Stimulated activated CD8-positive, alpha-beta memory T cell treated with anti-CD3 and anti-CD28 coated beads, Interleukin-15, amount 100 ng/mL, for 24 hours (primary cell): ENCODE results near the gene SSBP4.
"Not testable (repeated sequence)": the region's sequence is repeated elsewhere in the genome, so short reads cannot be mapped to it uniquely, and the experiment has no call there.

Experiments used
- DNase-seq: peaks from one replicate; pipeline ENCODE4 v3.0.0-alpha.2; 2020; ENCODE audit warnings: low read depth

SSBP4 gene

GRCh38 chr19:18393836-18394235, 25.4 kb upstream of the SSBP4 start:
- DNase-seq: no peak

GRCh38 chr19:18396471-18397241, 22.5 kb upstream of the SSBP4 start:
- no peak for DNase-seq

- no peak for DNase-seq
These were observed 21.7 kb upstream of the SSBP4 start, which contains the start of gene LRRC25 for GRCh38 chr19:18397242-18398202. LRRC25 (minus strand) TSS chr19:18397622; CDS start chr19:18396963, 659 bp downstream.

GRCh38 chr19:18399008-18399407, 20.2 kb upstream of the SSBP4 start:
- DNase-seq: no peak

- DNase-seq: no peak
These were observed 17.6 kb upstream of the SSBP4 start for GRCh38 chr19:18401580-18402112.

GRCh38 chr19:18402455-18403248, 16.5 kb upstream of the SSBP4 start:
- not testable (repeated sequence) for DNase-seq

GRCh38 chr19:18405754-18406153, 13.4 kb upstream of the SSBP4 start:
- not testable (repeated sequence) for DNase-seq

- DNase-seq: no peak
These were observed 12.4 kb upstream of the SSBP4 start for GRCh38 chr19:18406749-18407148.

GRCh38 chr19:18408053-18408476, 11.1 kb upstream of the SSBP4 start:
- DNase-seq: no peak

- no peak for DNase-seq
These were observed 6.5 kb upstream of the SSBP4 start for GRCh38 chr19:18412610-18413239.

- DNase-seq: no peak
These were observed 4.6 kb upstream of the SSBP4 start for GRCh38 chr19:18414504-18415177.

- no peak for DNase-seq
These were observed 3.9 kb upstream of the SSBP4 start for GRCh38 chr19:18415178-18415867.

GRCh38 chr19:18416778-18417249, 2.4 kb upstream of the SSBP4 start:
- no peak for DNase-seq

GRCh38 chr19:18417250-18418028, 1.8 kb upstream of the SSBP4 start:
- no peak for DNase-seq

GRCh38 chr19:18418029-18418482, 1.1 kb upstream of the SSBP4 start:
- DNase-seq: no peak

GRCh38 chr19:18418483-18419194, 559 bp upstream of the SSBP4 start:
- no peak for DNase-seq

- no peak for DNase-seq
These were observed 682 bp downstream of the SSBP4 start for GRCh38 chr19:18419699-18420460.

- no peak for DNase-seq
These were observed 1.7 kb downstream of the SSBP4 start for GRCh38 chr19:18420930-18421329.
